Liver (tissue), 3 donors: ENCODE measurements around the gene AKAP10.

Experiments used
- ATF3 ChIP-seq: IDR thresholded peaks from 2 replicates; pipeline ENCODE4 v1.6.1; 2016; ENCODE audit warnings: antibody characterized with exemption
- CTCF ChIP-seq: fragments of 150-350 bp; IDR thresholded peaks from 2 replicates; pipeline ENCODE4 v1.5.1; 2017; ENCODE audit warnings: improper control_type of control experiment, low read depth, low read length; ENCODE audit not compliant: missing input control
- HNF4G ChIP-seq: IDR thresholded peaks from 2 replicates; pipeline ENCODE4 v1.6.1; 2016; ENCODE audit warnings: antibody characterized with exemption
- TAF1 ChIP-seq: conservative IDR thresholded peaks from 2 replicates; pipeline ENCODE4 v1.6.1; 2016; ENCODE audit warnings: antibody characterized with exemption, mild to moderate bottlenecking
- YY1 ChIP-seq: IDR thresholded peaks from 2 replicates; pipeline ENCODE4 v1.6.1; 2016; ENCODE audit warnings: antibody characterized with exemption, mild to moderate bottlenecking
- donor health status: healthy.
- donor health status: healthy.

- TF ChIP-seq CTCF (no peak), HNF4G (no peak), TAF1 (no peak), YY1 (no peak), ATF3 (no peak)
Measured at GRCh38 chr17:19880393-19880792, 97.2 kb downstream of the AKAP10 start.
